PC-9 (cell line): ENCODE results near the gene ALDOA. TPM values are rescaled to one million over a fixed set of nuclear protein-coding genes. Genes with fewer than 3 reads are reported as not detected.

Source experiments
- BruUV-seq: library from RNA; stranded (reverse); fragments of 400-500 nt; replicated peaks from 2 replicates; lab custom pipeline; 2021; lab: Mats Ljungman, UMichigan
- CTCF ChIA-PET: fragments of 300-600 bp; sonication (Branson Sonifier 250); formaldehyde crosslinking; loops from one replicate; lab custom pipeline; 2022; ENCODE audit warnings: antibody characterized with exemption; lab: Charles Lee
- POLR2A ChIA-PET: fragments of 300-600 bp; sonication (Branson Sonifier 250); formaldehyde crosslinking; loops from one replicate; lab custom pipeline; 2022; ENCODE audit warnings: antibody characterized with exemption; ENCODE audit not compliant: unreplicated experiment; lab: Charles Lee
- DNase-seq, 2 experiments: peaks; one replicate each; pipeline versions ENCODE4 v3.0.0 to v3.0.0-alpha.2; 2015 to 2022; ENCODE audit warnings: mixed read lengths in 1 of 2
- H2AFZ ChIP-seq: fragments of 200-600 bp; sonication (generic); 2 replicates; pipeline ENCODE4 v1.8.1; 2017; ENCODE audit warnings: antibody characterized with exemption
- H3F3A ChIP-seq: fragments of 200-600 bp; sonication (generic); 2 replicates; pipeline ENCODE4 v1.8.1; 2017; ENCODE audit warnings: antibody characterized with exemption, mild to moderate bottlenecking, low read depth; ENCODE audit not compliant: insufficient read depth
- H3K27ac ChIP-seq: fragments of 200-600 bp; sonication (generic); 2 replicates; pipeline ENCODE4 v1.6.1; 2016; ENCODE audit warnings: mixed run types
- H3K27me3 ChIP-seq: fragments of 200-600 bp; sonication (generic); 2 replicates; pipeline ENCODE4 v1.6.1; 2016; ENCODE audit warnings: low read depth, mixed run types; ENCODE audit not compliant: insufficient read depth
- H3K36me3 ChIP-seq: fragments of 200-600 bp; sonication (generic); 2 replicates; pipeline ENCODE4 v1.6.1; 2016; ENCODE audit warnings: low read depth, mixed run types
- H3K4me1 ChIP-seq: fragments of 200-600 bp; sonication (generic); replicated peaks from 2 replicates; pipeline ENCODE4 v1.6.1; 2016; ENCODE audit warnings: mixed run types; ENCODE audit not compliant: insufficient read depth
- H3K4me2 ChIP-seq: fragments of 200-600 bp; sonication (generic); 2 replicates; pipeline ENCODE4 v1.6.1; 2017; ENCODE audit warnings: mixed run types
- H3K4me3 ChIP-seq: fragments of 200-600 bp; sonication (generic); 2 replicates; pipeline ENCODE4 v1.6.1; 2016; ENCODE audit warnings: mixed run types
- H3K79me2 ChIP-seq: fragments of 200-600 bp; sonication (generic); 2 replicates; pipeline ENCODE4 v1.6.1; 2017; ENCODE audit warnings: low read depth, mixed run types
- H3K9me2 ChIP-seq: fragments of 200-600 bp; sonication (generic); 2 replicates; pipeline ENCODE4 v1.8.1; 2017; ENCODE audit warnings: mild to moderate bottlenecking; ENCODE audit not compliant: insufficient read depth
- H3K9me3 ChIP-seq: fragments of 200-600 bp; sonication (generic); 2 replicates; pipeline ENCODE4 v1.8.1; 2016; ENCODE audit warnings: low read depth; ENCODE audit not compliant: insufficient read depth
- H4K20me1 ChIP-seq: fragments of 200-600 bp; sonication (generic); 2 replicates; pipeline ENCODE4 v1.8.1; 2017; ENCODE audit not compliant: insufficient read depth
- CTCF ChIP-seq: fragments of 200-600 bp; sonication (generic); conservative IDR thresholded peaks from 2 replicates; pipeline ENCODE4 v1.6.1; 2017; ENCODE audit warnings: mixed run types, antibody characterized with exemption, mild to moderate bottlenecking, moderate library complexity
- EZH2 ChIP-seq: fragments of 200-600 bp; sonication (generic); IDR thresholded peaks from 2 replicates; pipeline ENCODE4 v1.8.0; 2017; ENCODE audit warnings: antibody characterized with exemption, low read depth
- intact Hi-C: fragments of 100-400 bp; cut with micrococcal nuclease; formaldehyde crosslinking; loops from one replicate; pipeline ENCODE4 v1.10.0; 2022; ENCODE audit not compliant: unreplicated experiment
- total RNA-seq: library from RNA; stranded (reverse); gene quantifications from 2 replicates; pipeline ENCODE4 v1.2.3, GENCODE V29; 2021

ALDOA gene
- total RNA-seq, 1 experiment from 2014 or later, result 3,090 TPM

GRCh38 chr16:30115238-30115637 lies 49.7 kb downstream of the ALDOA start:
- Histone ChIP-seq H3K4me1 (peaks cover 55% of the 10 kb centered on the region), H2AFZ (no peak overlapping the region), H3K9me3 (no peaks in the 10 kb centered on the region), H3K36me3 (no peaks in the 10 kb centered on the region), H3K4me2 (peak overlapping the region; percentile 48), H3K27me3 (no peaks in the 10 kb centered on the region), H4K20me1 (peaks cover 3% of the 10 kb centered on the region; the same call in 1 of the 2 replicates), H3K9me2 (no peaks in the 10 kb centered on the region), H3K4me3 (no peak overlapping the region), H3F3A (peaks cover 49% of the 10 kb centered on the region), H3K27ac (peak overlapping the region; percentile 56), H3K79me2 (no peaks in the 10 kb centered on the region)
- DNase-seq, result peak; percentile 79 to 90
- TF ChIP-seq CTCF (no peak), EZH2 (no peak)
- no TSS peak for BruUV-seq
- POLR2A ChIA-PET, result interaction anchor here (0.6 to 1.0 kb wide), 4 partner anchors 23 to 495 kb away, joined by 3 to 8 read pairs (median 6); no protein-coding TSS in a partner anchor
- intact Hi-C loops, result loop anchor here (1.0 kb wide), 1 partner anchor 19 kb away; the partner anchor contains the start of gene YPEL3
- CTCF ChIA-PET, result interaction anchor here (0.6 to 1.7 kb wide), 3 partner anchors 10 to 23 kb away, joined by 3 to 8 read pairs (median 5); partner anchors contain the start of gene TBX6

GRCh38 chr16:30116291-30117207 lies 51.0 kb downstream of the ALDOA start:
- Histone ChIP-seq H3K9me3 (no peaks in the 10 kb centered on the region), H3K27me3 (no peaks in the 10 kb centered on the region), H3K9me2 (no peaks in the 10 kb centered on the region), H3K4me2 (0 out of 2 replicates have a peak overlapping the region, but pooled peaks have one; percentile 48), H2AFZ (no peak overlapping the region), H3F3A (peaks cover 46% of the 10 kb centered on the region), H3K36me3 (no peaks in the 10 kb centered on the region), H3K27ac (no peak overlapping the region), H4K20me1 (peaks cover 3% of the 10 kb centered on the region; the same call in 1 of the 2 replicates), H3K79me2 (no peaks in the 10 kb centered on the region), H3K4me1 (peaks cover 50% of the 10 kb centered on the region), H3K4me3 (no peak overlapping the region)
- no peak for DNase-seq
- CTCF ChIA-PET, result interaction anchor here (1.7 kb wide), 1 partner anchor 25 kb away, joined by 8 read pairs; the partner anchor contains the start of gene TBX6
- POLR2A ChIA-PET, result interaction anchor here (0.5 to 0.6 kb wide), 3 partner anchors 12 to 169 kb away, joined by 3 to 9 read pairs (median 3); no protein-coding TSS in a partner anchor
- no peak for TF ChIP-seq EZH2
- no peak for TF ChIP-seq CTCF
- intact Hi-C loops, result no loop called here
- no TSS peak for BruUV-seq

- Histone ChIP-seq H3K27ac (no peak overlapping the region), H3K36me3 (no peaks in the 10 kb centered on the region), H3K4me2 (no peak overlapping the region), H3K9me2 (no peaks in the 10 kb centered on the region), H3K4me1 (peaks cover 48% of the 10 kb centered on the region), H3K27me3 (no peaks in the 10 kb centered on the region), H3K79me2 (no peaks in the 10 kb centered on the region), H3F3A (peaks cover 47% of the 10 kb centered on the region), H3K9me3 (no peaks in the 10 kb centered on the region), H3K4me3 (no peak overlapping the region), H4K20me1 (peaks cover 3% of the 10 kb centered on the region; the same call in 1 of the 2 replicates), H2AFZ (no peak overlapping the region)
- ChIA-PET POLR2A (interaction anchor here (0.5 kb wide), 1 partner anchor 21 kb away, joined by 3 read pairs; no protein-coding TSS in a partner anchor), CTCF (no interaction called here)
- no TSS peak for BruUV-seq
- no peak for DNase-seq
- no peak for TF ChIP-seq EZH2
- TF ChIP-seq CTCF, result no peak
- intact Hi-C loops, result no loop called here
Observed at GRCh38 chr16:30117768-30118167, 52.2 kb downstream of the ALDOA start.
